GM19023 (cell line): ENCODE measurements around the gene FRMD3.

ENCODE experiments used
- ATAC-seq: cut with Tn5 transposase; IDR thresholded peaks from one replicate; pipeline ENCODE4 v1.9.1; 2021; ENCODE audit warnings: mild to moderate bottlenecking, moderate library complexity; ENCODE audit not compliant: unreplicated experiment

The FRMD3 gene

DNA sequence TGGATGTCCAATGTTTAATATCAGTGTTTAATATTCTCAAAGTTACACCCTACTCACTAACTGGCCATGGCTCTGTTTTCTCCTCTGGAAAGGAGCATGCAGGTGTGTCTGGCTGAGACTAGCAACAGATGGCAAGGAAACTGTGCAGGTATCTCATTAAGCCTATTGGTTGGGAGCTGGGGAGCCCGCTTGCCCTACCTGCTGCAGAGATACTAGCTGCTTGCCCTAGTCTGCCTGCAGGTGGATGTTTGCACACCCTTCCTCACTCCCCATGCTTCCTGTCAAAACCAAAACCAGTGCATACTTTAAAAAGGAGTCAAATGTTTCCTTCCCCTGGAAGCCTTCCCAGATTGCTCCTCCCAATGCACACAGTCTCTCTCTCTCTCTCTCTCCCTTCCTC lies 247.0 kb downstream of the FRMD3 start:
- no peak for ATAC-seq

DNA sequence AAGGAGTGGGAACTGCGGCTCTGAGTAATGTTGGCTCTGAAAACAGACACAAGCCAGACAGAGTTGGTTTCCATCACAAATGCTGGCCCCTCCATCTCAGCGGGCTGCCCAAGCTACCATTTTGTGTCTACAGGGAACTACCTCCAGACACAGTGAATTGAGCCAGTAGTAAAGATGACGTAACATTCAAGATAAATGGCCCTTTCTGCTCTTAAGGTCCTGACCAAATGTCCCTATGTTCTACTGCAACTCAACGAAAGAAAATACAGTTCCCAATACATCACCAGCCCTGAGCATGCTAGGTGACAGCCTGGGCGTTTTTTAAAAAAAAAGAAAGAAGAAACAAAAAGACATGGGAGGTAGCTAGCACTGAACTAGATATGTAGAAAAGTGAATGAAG lies 247.5 kb downstream of the FRMD3 start:
- ATAC-seq = no peak

GRCh38 chr9:83287021-83287420 lies 251.2 kb downstream of the FRMD3 start:
- ATAC-seq = no peak

DNA sequence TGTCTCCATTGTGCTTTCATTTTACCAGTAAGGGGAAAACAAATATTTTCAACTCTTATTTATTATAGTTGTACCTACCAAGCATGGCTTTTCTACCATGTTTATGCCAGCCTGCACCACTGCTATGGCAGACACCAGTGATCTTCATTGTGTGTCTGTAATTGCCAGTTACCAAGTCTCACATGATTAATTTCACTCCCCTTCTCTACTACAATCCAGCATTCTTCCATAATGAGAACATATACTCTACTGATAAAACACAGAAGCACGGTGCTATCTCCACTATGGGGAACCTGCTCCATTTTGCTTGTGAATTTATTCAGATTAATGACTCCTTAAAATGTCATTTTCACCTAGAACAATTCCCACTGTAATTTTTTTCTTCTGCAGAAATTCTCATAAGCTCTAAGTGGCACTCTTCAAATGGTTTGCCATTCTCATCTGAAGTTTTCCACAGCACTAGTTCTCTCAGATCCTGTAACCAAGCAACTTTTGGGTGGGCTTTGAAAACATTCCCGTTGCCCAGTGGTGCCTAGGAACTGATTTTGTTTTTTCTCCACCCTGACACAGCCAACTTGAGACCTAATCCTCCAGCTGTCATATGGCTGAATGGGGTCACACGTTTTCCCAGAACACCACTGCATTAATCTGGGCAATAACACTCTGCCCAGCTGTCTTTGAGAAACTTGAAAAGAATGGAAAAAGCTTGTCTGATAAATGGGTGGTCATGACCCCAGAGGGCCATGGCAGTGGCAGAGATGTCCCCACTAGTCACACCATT lies 252.6 kb downstream of the FRMD3 start:
- ATAC-seq = no peak

DNA sequence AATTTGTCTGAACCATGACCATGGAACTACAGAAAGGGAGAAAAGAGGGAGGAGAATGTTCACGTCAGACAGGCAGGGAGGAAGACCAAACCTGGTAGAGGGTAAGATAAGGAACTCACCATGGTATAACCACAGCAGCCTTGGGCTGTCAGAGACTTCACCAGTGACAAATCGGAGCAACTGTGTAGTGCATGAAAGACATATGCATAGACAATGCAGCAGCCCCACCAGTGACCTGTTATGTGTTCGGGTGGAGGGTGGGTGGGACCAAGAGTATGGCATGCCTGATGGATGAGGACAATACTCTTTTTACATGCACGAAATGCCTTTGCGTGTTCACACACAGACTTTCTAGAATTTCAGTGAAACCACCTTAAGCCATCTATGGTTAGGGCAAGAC lies 253.5 kb downstream of the FRMD3 start:
- ATAC-seq = no peak

DNA sequence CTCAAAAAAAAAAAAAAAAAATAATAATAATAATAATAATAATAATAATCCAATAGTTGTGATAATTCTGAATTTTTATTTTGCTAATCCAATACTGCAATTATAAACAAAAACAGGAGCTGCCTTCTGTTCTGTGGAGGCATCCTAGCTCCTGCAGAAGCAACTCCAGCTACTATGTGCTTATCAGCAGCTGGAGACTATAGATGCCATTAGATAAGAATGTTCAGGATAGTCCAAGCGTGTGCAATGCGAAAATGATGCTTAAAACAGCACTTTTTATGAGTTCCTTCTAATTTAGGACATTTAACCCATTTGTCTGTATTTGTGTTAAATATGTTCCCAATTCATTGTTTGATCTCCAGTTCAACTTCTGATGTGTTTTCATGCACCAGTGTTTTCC lies 254.7 kb downstream of the FRMD3 start:
- ATAC-seq = no peak

- no peak for ATAC-seq
These were observed 256.6 kb downstream of the FRMD3 start for GRCh38 chr9:83281306-83282255.

- no peak for ATAC-seq
These were observed 257.4 kb downstream of the FRMD3 start for GRCh38 chr9:83280790-83281189.

DNA sequence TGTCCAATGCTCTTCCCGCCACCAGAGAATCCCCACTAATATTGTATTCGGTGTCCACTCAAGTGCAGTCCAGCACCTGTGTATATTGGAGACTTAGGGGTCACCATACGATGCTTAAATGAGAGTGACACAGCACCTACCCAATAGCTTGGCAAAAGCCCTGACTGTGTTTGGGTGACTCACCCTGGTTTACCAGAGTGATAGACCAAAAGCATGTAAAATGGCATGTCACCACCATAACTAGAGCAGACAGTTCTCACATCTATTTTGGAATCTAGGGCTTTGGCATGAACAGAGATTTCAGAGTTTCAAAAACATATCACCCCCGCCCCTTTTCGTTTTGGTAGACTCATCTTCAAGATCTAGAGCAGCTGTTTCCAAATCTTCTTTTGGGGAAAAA lies 257.9 kb downstream of the FRMD3 start:
- ATAC-seq = no peak

GRCh38 chr9:83274787-83275186 lies 263.4 kb downstream of the FRMD3 start:
- no peak for ATAC-seq

GRCh38 chr9:83271665-83272071 lies 266.5 kb downstream of the FRMD3 start:
- ATAC-seq = no peak

- no peak for ATAC-seq
These were observed 268.1 kb downstream of the FRMD3 start for GRCh38 chr9:83270116-83270515.

GRCh38 chr9:83267741-83268140 lies 270.5 kb downstream of the FRMD3 start:
- ATAC-seq = no peak

DNA sequence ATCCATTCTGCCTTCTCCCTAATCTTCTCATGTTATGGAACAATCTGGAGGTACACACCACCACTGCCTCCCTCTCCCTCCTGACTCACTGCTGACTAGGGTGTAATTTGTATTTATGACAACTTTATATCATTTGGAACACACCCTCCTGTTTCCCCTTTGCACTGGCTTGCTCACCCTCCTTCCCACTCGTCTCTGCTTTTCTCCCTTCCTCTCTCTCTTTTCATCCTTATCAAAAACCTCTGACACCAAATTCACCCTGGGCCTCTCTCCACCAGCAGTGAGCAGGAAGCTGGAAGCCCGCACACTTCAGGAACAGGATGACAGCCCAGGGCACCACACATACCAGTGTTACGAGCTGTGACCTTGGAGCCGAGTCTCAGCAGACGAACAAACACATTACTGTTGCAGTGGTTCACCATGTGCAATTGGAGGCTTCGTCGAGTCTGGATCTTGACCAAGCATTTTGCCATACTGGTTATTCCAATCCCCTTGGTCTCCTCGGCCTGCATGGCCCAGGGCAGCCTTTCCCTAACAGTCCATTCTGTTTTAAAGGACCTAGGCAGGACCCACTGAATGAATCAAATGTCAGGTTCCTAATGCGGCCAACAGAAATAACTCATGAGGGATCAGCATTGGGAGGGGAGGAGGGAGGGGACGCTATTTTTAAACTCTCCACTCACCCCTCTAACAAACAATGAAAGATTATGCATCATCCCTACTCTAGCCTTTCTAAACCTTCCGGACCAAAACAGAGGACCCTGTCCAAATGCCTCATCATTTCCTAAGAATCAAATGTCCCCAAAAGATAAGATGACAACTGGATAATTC lies 271.3 kb downstream of the FRMD3 start:
- ATAC-seq = no peak

DNA sequence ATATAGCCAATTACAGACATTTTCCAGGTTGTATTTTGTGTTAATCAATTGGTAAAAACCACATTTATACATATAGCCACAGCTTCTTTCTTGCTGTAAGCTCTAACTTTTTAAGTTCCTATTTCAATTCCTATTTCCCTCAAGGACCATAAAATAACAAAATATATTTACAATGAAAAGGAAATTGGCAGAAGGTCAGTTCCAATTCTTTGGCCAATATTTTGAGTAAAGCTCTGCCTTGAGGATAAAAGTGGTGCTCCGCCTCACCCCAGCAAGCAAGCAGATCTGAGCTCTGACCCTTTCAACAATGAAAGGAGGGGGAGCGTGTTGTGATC lies 271.9 kb downstream of the FRMD3 start:
- no peak for ATAC-seq

DNA sequence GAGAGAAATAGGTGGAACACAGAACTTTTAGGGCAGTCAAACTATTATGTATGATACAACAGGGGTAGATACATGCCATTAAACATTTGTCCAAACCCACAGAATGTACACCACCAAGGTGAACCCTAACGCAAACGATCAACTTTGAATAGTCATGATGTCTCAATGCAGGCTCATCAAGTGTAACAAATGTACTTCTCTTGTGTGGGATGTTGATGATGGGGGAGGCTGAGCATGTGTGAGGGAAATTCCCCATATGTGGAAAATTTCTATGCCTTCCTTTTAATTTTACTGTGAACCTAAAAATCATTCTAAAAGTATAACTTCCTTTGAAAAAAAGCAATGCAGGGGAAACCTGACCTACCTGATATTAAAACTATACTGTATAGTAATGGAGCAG lies 273.9 kb downstream of the FRMD3 start:
- ATAC-seq = no peak

- no peak for ATAC-seq
These were observed 278.6 kb downstream of the FRMD3 start for GRCh38 chr9:83259558-83259957.

GRCh38 chr9:83257937-83258891 lies 280.0 kb downstream of the FRMD3 start:
- ATAC-seq = no peak

DNA sequence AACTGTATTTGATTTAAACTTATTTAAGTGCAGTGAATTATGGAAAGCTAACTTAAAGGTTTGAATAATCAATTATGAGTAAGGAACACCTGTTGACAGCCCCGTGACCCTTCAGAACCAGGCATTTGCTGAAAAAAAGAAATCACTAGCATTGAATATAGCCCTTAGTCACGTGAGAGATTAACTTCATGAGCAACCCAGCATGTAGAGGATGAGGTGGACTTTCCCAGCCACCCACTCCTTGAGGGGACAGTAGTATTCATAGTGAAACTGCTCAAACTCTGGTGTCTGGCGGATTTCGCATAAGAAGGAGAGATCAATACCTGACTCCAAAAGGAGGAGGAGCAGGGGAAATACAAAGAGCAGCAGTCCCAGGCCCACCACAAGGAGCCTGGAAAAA lies 290.5 kb downstream of the FRMD3 start:
- no peak for ATAC-seq

DNA sequence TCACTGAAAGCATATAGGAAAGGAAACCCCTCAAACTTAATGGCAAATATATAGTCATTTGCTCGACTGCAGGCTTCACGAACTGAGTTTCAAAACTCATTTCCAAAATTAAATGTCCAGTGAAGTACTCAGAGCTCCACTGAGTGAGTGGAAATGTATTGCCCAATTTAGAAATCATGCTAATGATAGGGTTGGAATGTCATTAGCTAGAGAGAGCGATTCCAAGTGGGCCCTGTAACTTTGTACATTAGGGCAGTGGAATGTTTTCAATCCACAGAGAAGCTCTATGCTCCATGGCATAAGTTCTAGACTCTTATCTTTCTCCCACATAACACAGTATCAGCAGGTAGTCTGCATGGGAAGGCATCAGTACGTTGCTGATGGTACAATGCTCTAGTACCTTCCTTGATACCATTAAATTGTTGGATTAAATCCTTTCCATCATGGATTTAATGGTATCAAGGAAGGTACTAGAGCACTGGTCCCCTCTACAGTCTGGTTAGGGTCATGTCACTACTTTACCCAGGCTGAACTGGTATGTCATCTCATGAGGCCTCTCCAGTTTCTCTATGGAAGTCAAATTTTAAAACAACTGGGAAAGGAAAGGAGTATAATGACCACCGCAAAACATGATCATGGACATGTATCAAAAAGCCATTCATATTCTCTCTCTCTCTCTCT lies 292.1 kb downstream of the FRMD3 start:
- ATAC-seq = no peak
